ENCODE data around the gene TFAP2A. TPM values are rescaled to one million over a fixed set of nuclear protein-coding genes. Genes with fewer than 3 reads are reported as not detected.
A peak's percentile ranks its signal among the peaks of the same experiment; 100 is the strongest.

The TFAP2A gene
- polyA plus RNA-seq, 2 of the 4 experiments (the other 2 are of a cell fraction), result 13.1 to 26.9 TPM

- TF ChIP-seq ZFP36 (IDR thresholded peaks at IDR 0.05; ENCODE audit: borderline replicate concordance, partially characterized antibody), result no peak
- no peak for TF ChIP-seq PBX3 (IDR thresholded peaks at IDR 0.05)
- TF ChIP-seq POLR2AphosphoS2 (conservative IDR thresholded peaks at IDR 0.05; ENCODE audit: low read length), result no peak
- no peak for TF ChIP-seq FOSB (CRISPR knock-in tag; IDR thresholded peaks at IDR 0.05)
These were observed 18.9 kb downstream of the TFAP2A start (continued) for GRCh38 chr6:10395704-10396546.

- no peak overlapping the region for H3K27ac ChIP-seq
- no peak for TF ChIP-seq CHD2 (IDR thresholded peaks at IDR 0.05; ENCODE audit: low read length, partially characterized antibody)
- TF ChIP-seq EHF (CRISPR knock-in tag; IDR thresholded peaks at IDR 0.05), result no peak
- TF ChIP-seq POLR2AphosphoS2 (conservative IDR thresholded peaks at IDR 0.05; ENCODE audit: low read length), result no peak
- TF ChIP-seq HOXA7 (CRISPR knock-in tag; IDR thresholded peaks at IDR 0.05), result no peak
- TF ChIP-seq SREBF2 (IDR thresholded peaks at IDR 0.05), result no peak
- TF ChIP-seq NFE2L2 (conservative IDR thresholded peaks at IDR 0.05; ENCODE audit: low read length), result no peak
- no peak for TF ChIP-seq HOXB13 (CRISPR knock-in tag; IDR thresholded peaks at IDR 0.05; ENCODE audit: low read depth)
- TF ChIP-seq BCL3 (IDR thresholded peaks at IDR 0.05), result no peak
- no peak for TF ChIP-seq TP53 (CRISPR knock-in tag; IDR thresholded peaks at IDR 0.05)
- no peak for TF ChIP-seq FOXS1 (CRISPR knock-in tag; IDR thresholded peaks at IDR 0.05)
- no peak for TF ChIP-seq CBX2 (IDR thresholded peaks at IDR 0.05; ENCODE audit: borderline replicate concordance, low read depth)
- no peak for TF ChIP-seq CEBPB (IDR thresholded peaks at IDR 0.05)
- no peak for TF ChIP-seq TFCP2L1 (CRISPR knock-in tag; IDR thresholded peaks at IDR 0.05)
- ChIA-PET POLR2A (no interaction called here), CTCF (interaction anchor here (0.5 to 1.0 kb wide), 2 partner anchors 40 to 216 kb away, joined by 3 read pairs; no protein-coding TSS in a partner anchor)
- no peak overlapping the region for H3K4me3 ChIP-seq
- H3K9me3 ChIP-seq, result no peaks in the 10 kb centered on the region
- DNase-seq (ENCODE audit: low read depth in 1 of 2, low spot score in 1 of 2) (no peak), ATAC-seq (peak in 1 of 2 experiments; percentile 43; a peak in 1 of 6 replicates), FAIRE-seq (no peak)
- 88% methylated on average over 8 of the region's 8 CpGs for WGBS (ENCODE audit: missing lambda C conversion rate)
- H3K4me1 ChIP-seq, result peaks cover 2% of the 10 kb centered on the region; the same call in 2 of the 3 replicates
- H3K4me2 ChIP-seq, result no peak overlapping the region
These were observed 19.6 kb downstream of the TFAP2A start for GRCh38 chr6:10395171-10395703.

- H3K4me3 ChIP-seq, result no peak overlapping the region
- H3K27ac ChIP-seq, result no peak overlapping the region
- POLR2A ChIA-PET, result interaction anchor here (1.1 kb wide), 1 partner anchor 10 kb away, joined by 3 read pairs; no protein-coding TSS in a partner anchor
- TF ChIP-seq CHD2 (IDR thresholded peaks at IDR 0.05; ENCODE audit: low read length, partially characterized antibody), result no peak
- no peak for TF ChIP-seq ZSCAN20 (CRISPR knock-in tag; IDR thresholded peaks at IDR 0.05)
- no peak for TF ChIP-seq EHMT2 (IDR thresholded peaks at IDR 0.05; ENCODE audit: low read depth)
- TF ChIP-seq ZNF302 (CRISPR knock-in tag; IDR thresholded peaks at IDR 0.05), result no peak
- no peak for TF ChIP-seq SMC3 (IDR thresholded peaks at IDR 0.05)
- TF ChIP-seq PHF8 (IDR thresholded peaks at IDR 0.05; ENCODE audit: borderline replicate concordance, low read depth), result no peak
- TF ChIP-seq BCL3 (IDR thresholded peaks at IDR 0.05), result no peak
- H3K4me1 ChIP-seq, result no peaks in the 10 kb centered on the region
- CTCF ChIA-PET, result interaction anchor here (1.1 kb wide), 1 partner anchor 10 kb away, joined by 5 read pairs; no protein-coding TSS in a partner anchor
- DNase-seq (ENCODE audit: low read depth in 1 of 2, low spot score in 1 of 2) (no peak), FAIRE-seq (no peak), ATAC-seq (no peak)
- H3K9me3 ChIP-seq, result no peaks in the 10 kb centered on the region
- no peak overlapping the region for H3K4me2 ChIP-seq
- WGBS (ENCODE audit: missing lambda C conversion rate), result 83% methylated on average over 8 of the region's 8 CpGs
These were observed 21.2 kb downstream of the TFAP2A start for GRCh38 chr6:10393544-10394225.
